Osteocyte (in vitro differentiated cells): ENCODE data around the gene MTREX. TPM values are rescaled to one million over a fixed set of nuclear protein-coding genes. Genes with fewer than 3 reads are reported as not detected.

Experiments used
- DNase-seq: peaks from one replicate; pipeline ENCODE4 v3.0.0; 2021; ENCODE audit warnings: mixed read lengths; ENCODE audit not compliant: unreplicated experiment; ENCODE audit errors: extremely low spot score
- H3K27ac Mint-ChIP-seq: one replicate; pipeline ENCODE4 v1.8.0; 2021; ENCODE audit warnings: mild to moderate bottlenecking, mixed read lengths; ENCODE audit not compliant: unreplicated experiment
- H3K27me3 Mint-ChIP-seq: one replicate; pipeline ENCODE4 v1.8.0; 2021; ENCODE audit warnings: mixed read lengths; ENCODE audit not compliant: unreplicated experiment
- H3K36me3 Mint-ChIP-seq: one replicate; pipeline ENCODE4 v1.8.0; 2021; ENCODE audit warnings: mixed read lengths; ENCODE audit not compliant: unreplicated experiment
- H3K4me1 Mint-ChIP-seq: one replicate; pipeline ENCODE4 v1.8.0; 2021; ENCODE audit warnings: mixed read lengths; ENCODE audit not compliant: unreplicated experiment
- H3K4me3 Mint-ChIP-seq: one replicate; pipeline ENCODE4 v1.8.0; 2021; ENCODE audit warnings: mild to moderate bottlenecking, moderate library complexity, mixed read lengths; ENCODE audit not compliant: unreplicated experiment
- H3K9me3 Mint-ChIP-seq: one replicate; pipeline ENCODE4 v1.8.0; 2021; ENCODE audit warnings: mixed read lengths; ENCODE audit not compliant: unreplicated experiment
- CTCF ChIP-seq: fragments of 200-600 bp; sonication (generic); IDR thresholded peaks from 2 replicates; pipeline ENCODE4 v1.5.0; 2021; ENCODE audit warnings: antibody characterized with exemption, mild to moderate bottlenecking, moderate library complexity
- total RNA-seq: library from RNA; stranded (reverse); gene quantifications from 2 replicates; pipeline ENCODE4 v1.2.1, GENCODE V29; 2021

Gene MTREX
- total RNA-seq, 1 donor from 2014 or later = 58.5 TPM

GRCh38 chr5:55289808-55290207 lies 18.0 kb upstream of the MTREX start:
- Mint-ChIP-seq H3K4me3 (no peak overlapping the region), H3K27ac (no peak overlapping the region), H3K4me1 (no peaks in the 10 kb centered on the region), H3K36me3 (peaks cover 54% of the 10 kb centered on the region), H3K9me3 (no peaks in the 10 kb centered on the region), H3K27me3 (no peaks in the 10 kb centered on the region)
- no peak for TF ChIP-seq CTCF
- no peak for DNase-seq

- H3K4me1 Mint-ChIP-seq = no peaks in the 10 kb centered on the region
- H3K9me3 Mint-ChIP-seq = no peaks in the 10 kb centered on the region
- no peak for DNase-seq
- no peak overlapping the region for H3K4me3 Mint-ChIP-seq
- no peak overlapping the region for H3K27ac Mint-ChIP-seq
- H3K36me3 Mint-ChIP-seq = peaks cover 55% of the 10 kb centered on the region
- no peak for TF ChIP-seq CTCF
- no peaks in the 10 kb centered on the region for H3K27me3 Mint-ChIP-seq
Observed at GRCh38 chr5:55290991-55291390, 16.8 kb upstream of the MTREX start.

GRCh38 chr5:55294935-55295334 lies 12.9 kb upstream of the MTREX start:
- DNase-seq = no peak
- no peaks in the 10 kb centered on the region for H3K4me1 Mint-ChIP-seq
- no peaks in the 10 kb centered on the region for H3K9me3 Mint-ChIP-seq
- TF ChIP-seq CTCF = no peak
- no peak overlapping the region for H3K4me3 Mint-ChIP-seq
- no peak overlapping the region for H3K27ac Mint-ChIP-seq
- peaks cover 54% of the 10 kb centered on the region for H3K36me3 Mint-ChIP-seq
- H3K27me3 Mint-ChIP-seq = no peaks in the 10 kb centered on the region

- no peak for DNase-seq
- peaks cover 20% of the 10 kb centered on the region for H3K36me3 Mint-ChIP-seq
- peaks cover 13% of the 10 kb centered on the region for H3K4me1 Mint-ChIP-seq
- no peaks in the 10 kb centered on the region for H3K27me3 Mint-ChIP-seq
- H3K4me3 Mint-ChIP-seq = no peak overlapping the region
- no peak overlapping the region for H3K27ac Mint-ChIP-seq
- TF ChIP-seq CTCF = no peak
- no peaks in the 10 kb centered on the region for H3K9me3 Mint-ChIP-seq
Observed at GRCh38 chr5:55300890-55301289, 6.9 kb upstream of the MTREX start.

GRCh38 chr5:55303238-55303690 lies 4.5 kb upstream of the MTREX start:
- no peak for DNase-seq
- Mint-ChIP-seq H3K27me3 (no peaks in the 10 kb centered on the region), H3K9me3 (no peaks in the 10 kb centered on the region), H3K36me3 (peaks cover 7% of the 10 kb centered on the region), H3K27ac (no peak overlapping the region), H3K4me1 (peaks cover 13% of the 10 kb centered on the region), H3K4me3 (no peak overlapping the region)
- no peak for TF ChIP-seq CTCF
